Measurements from ENCODE around the gene TEFM. TPM values are rescaled to one million over a fixed set of nuclear protein-coding genes. Genes with fewer than 3 reads are reported as not detected.
A peak's percentile ranks its signal among the peaks of the same experiment; 100 is the strongest.

The TEFM gene, protein sequence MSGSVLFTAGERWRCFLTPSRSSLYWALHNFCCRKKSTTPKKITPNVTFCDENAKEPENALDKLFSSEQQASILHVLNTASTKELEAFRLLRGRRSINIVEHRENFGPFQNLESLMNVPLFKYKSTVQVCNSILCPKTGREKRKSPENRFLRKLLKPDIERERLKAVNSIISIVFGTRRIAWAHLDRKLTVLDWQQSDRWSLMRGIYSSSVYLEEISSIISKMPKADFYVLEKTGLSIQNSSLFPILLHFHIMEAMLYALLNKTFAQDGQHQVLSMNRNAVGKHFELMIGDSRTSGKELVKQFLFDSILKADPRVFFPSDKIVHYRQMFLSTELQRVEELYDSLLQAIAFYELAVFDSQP
- 9.9 and 10.9 TPM in 2 replicates for total RNA-seq (2021; fragmentation: NEBNext Ultra II Directional; extraction: Animal tissue kit (Norgen Biotek cat#: 25700))
- polyA plus RNA-seq (2011; rRNA removed) = 2.9 and 6.1 TPM in 2 replicates
- 6.5 TPM for polyA plus RNA-seq (2011; cell fraction: cytosol; rRNA removed)
- 1.5 TPM for polyA plus RNA-seq (2011; cell fraction: nucleus; rRNA removed)
- 9.3 to 16.4 TPM (median 11.3 TPM) in 4 replicates for polyA plus RNA-seq (2012, experiment 1 of 2)
- 1.4 TPM for polyA plus RNA-seq (2012, experiment 2 of 2)
- polyA plus RNA-seq (2013, experiment 1 of 2) = 15.9 TPM
- 14.2 TPM for polyA plus RNA-seq (2013, experiment 2 of 2)
- 4.7 and 5.8 TPM in 2 replicates for polyA minus RNA-seq (2011; rRNA and poly(A)+ RNA removed)
- polyA minus RNA-seq (2011; cell fraction: cytosol; rRNA and poly(A)+ RNA removed) = 4.5 TPM
- polyA minus RNA-seq (2011; cell fraction: nucleus; rRNA and poly(A)+ RNA removed) = 5.8 TPM
- long read RNA-seq, experiment 1, transcript TEFM-205 (4 exons, 1,891 nt) = major isoform, 5 of 14 reads
- long read RNA-seq, experiment 1, partial matches to known transcripts = 6 of 14 reads
- long read RNA-seq, experiment 1, other reads (novel, unspliced or antisense) = 3 of 14 reads
- long read RNA-seq, experiment 2, transcript TEFM-205 (4 exons, 1,891 nt) = major isoform, 22 of 28 reads
- long read RNA-seq, experiment 2, partial matches to known transcripts = 2 of 28 reads
- long read RNA-seq, experiment 2, other reads (novel, unspliced or antisense) = 2 of 28 reads

DNA sequence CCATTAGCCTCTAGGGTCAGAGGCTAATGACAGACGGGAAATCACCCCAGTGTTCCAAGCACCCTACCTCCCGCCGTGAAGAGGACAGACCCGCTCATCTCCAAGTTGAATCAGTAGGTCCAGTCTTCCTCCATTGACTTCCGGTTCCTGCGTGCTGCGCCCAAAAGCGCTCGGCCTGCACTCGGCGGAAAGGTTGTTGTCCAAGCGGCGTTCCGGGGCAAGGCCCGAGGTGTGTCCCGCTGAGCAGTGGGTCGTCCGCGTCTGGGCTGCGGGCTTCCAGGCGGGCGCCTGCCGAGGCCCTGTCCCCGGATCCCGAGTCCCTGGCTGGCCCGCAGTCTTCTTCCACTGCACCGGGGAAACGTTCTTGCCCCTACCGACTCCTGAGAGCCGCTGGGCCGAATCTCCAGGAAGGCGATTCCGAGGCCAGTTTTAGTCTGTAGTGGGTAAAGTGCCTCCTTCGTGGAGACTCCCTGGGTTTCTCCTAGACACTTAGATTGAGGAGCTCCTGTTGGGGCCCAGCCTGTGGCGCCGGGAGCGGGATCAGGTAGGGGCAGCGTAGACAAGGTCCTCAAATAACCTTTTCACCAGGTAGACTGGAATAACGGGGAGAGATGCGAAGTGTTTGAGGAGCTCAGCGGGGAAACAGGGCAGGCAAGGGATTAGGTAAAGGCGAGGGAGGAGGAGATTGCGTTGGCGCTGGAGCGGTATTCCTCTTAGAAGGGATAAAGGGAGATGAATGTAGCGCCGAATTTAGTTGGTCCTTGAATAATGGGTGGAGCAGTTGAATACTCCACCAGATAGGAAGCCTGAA, at the start of gene TEFM:
TEFM (minus strand) TSS at position 138 of the 811 bp plus-strand sequence; CDS start at position 98, 40 bp downstream.
- peak; percentile 75 for FAIRE-seq
- WGBS, 2 experiments (ENCODE audit: extremely low coverage in 1 of 2, insufficient coverage in 1 of 2, insufficient read length in 1 of 2, insufficient replicate concordance in 2 of 2, low coverage in 1 of 2, low lambda C conversion rate in 2 of 2, missing lambda C conversion rate in 1 of 2) = 3% methylated on average over 44 of the region's 47 CpGs; no CpG with 5 or more reads in 1 of the 2 experiments
- TF ChIP-seq POU5F1 (IDR thresholded peaks at IDR 0.05; ENCODE audit: low read depth, low read length) (0 out of 2 replicates have a peak, but pooled peaks have one; percentile 30), USF2 (IDR thresholded peaks at IDR 0.05; ENCODE audit: low read length) (peak; percentile 57), HDAC6 (IDR thresholded peaks at IDR 0.05; ENCODE audit: low read depth, low read length) (no peak), SIRT6 (IDR thresholded peaks at IDR 0.05; ENCODE audit: low read length) (no peak), SP1 (IDR thresholded peaks at IDR 0.05; ENCODE audit: low read depth, low read length) (peak; percentile 63; the same call in 1 of the 2 replicates)

More for the DNA sequence above, at the start of gene TEFM:
- Histone ChIP-seq H3K36me3 (ENCODE audit: control insufficient read depth in 2 of 4, insufficient read depth in 4 of 4, low read length in 3 of 4) (peaks cover 0 to 7% (median 0%) of the 10 kb centered on the region in 4 experiments; a peak in 1 of 8 replicates), H3K18ac (ENCODE audit: extremely low read depth, low read length) (peak within 1 kb of the TSS; percentile 96), H3K27me3 (replicated peaks in 1 of 4; ENCODE audit: control insufficient read depth in 3 of 4, extremely low read depth in 1 of 4, insufficient read depth in 3 of 4, low read length in 3 of 4) (no peaks in the 10 kb centered on the region), H3K27ac (ENCODE audit: low read depth, low read length) (peak within 1 kb of the TSS; percentile 73), H2BK15ac (ENCODE audit: low read length) (no peak within 1 kb of the TSS), H2BK20ac (ENCODE audit: low read length) (no peak within 1 kb of the TSS), H3K79me2 (ENCODE audit: control insufficient read depth in 1 of 2, insufficient read depth in 2 of 2, low read length in 2 of 2) (peaks cover 0 to 5% of the 10 kb centered on the region in 2 experiments; a peak in 2 of 4 replicates), H4K5ac (ENCODE audit: insufficient read length, low read depth, low read length) (peak within 1 kb of the TSS; percentile 79), H3K4ac (replicated peaks; ENCODE audit: insufficient read length, low read depth, low read length) (peak within 1 kb of the TSS; percentile 72), H2BK120ac (replicated peaks; ENCODE audit: low read depth, low read length) (no peak within 1 kb of the TSS), H3K4me1 (replicated peaks in 1 of 4; ENCODE audit: control insufficient read depth in 3 of 4, insufficient read depth in 4 of 4, low read length in 3 of 4) (no peaks in the 10 kb centered on the region; a peak in 1 of 7 replicates), H3K4me3 (ENCODE audit: extremely low read depth in 1 of 4, insufficient read depth in 2 of 4, low read depth in 3 of 4, low read length in 4 of 4) (peak within 1 kb of the TSS; percentile 93 to 97 (median 94)), H4K91ac (replicated peaks; ENCODE audit: insufficient read length, low read length) (peak within 1 kb of the TSS; percentile 85), H4K8ac (ENCODE audit: extremely low read depth, insufficient read depth, low read length) (peak within 1 kb of the TSS; percentile 62; the same call in 1 of the 2 replicates), H2AK5ac (ENCODE audit: low read depth, low read length) (no peak within 1 kb of the TSS), H3K56ac (replicated peaks; ENCODE audit: insufficient read length, low read depth, low read length) (peak within 1 kb of the TSS; percentile 47), H3K79me1 (ENCODE audit: low read depth, low read length) (no peaks in the 10 kb centered on the region), H2BK12ac (ENCODE audit: low read depth, low read length) (no peak within 1 kb of the TSS), H2BK5ac (ENCODE audit: low read depth, low read length) (peak within 1 kb of the TSS; percentile 69), H3K4me2 (ENCODE audit: insufficient read depth in 1 of 2, low read depth in 2 of 2, low read length in 2 of 2) (peak within 1 kb of the TSS; percentile 81 to 88), H3K9me3 (ENCODE audit: insufficient read depth in 2 of 2, low read depth in 1 of 2, low read length in 1 of 2) (no peaks in the 10 kb centered on the region), H4K20me1 (replicated peaks in 1 of 2; ENCODE audit: control insufficient read depth in 1 of 2, insufficient read depth in 2 of 2, low read length in 2 of 2) (no peaks in the 10 kb centered on the region), H2AFZ (ENCODE audit: low read length) (peak within 1 kb of the TSS; percentile 93), H3K23ac (ENCODE audit: insufficient read length) (no peak within 1 kb of the TSS), H3K14ac (ENCODE audit: insufficient read length) (no peak within 1 kb of the TSS), H3K9ac (replicated peaks in 1 of 4; ENCODE audit: extremely low read depth in 1 of 4, low read depth in 3 of 4, low read length in 3 of 4) (peak within 1 kb of the TSS; percentile 78 to 89 (median 78)), H3K23me2 (ENCODE audit: low read depth, low read length) (peaks cover 10% of the 10 kb centered on the region; the same call in 1 of the 2 replicates)
- CTCF ChIA-PET (ENCODE audit: partially characterized antibody) = interaction anchor here (1.0 kb wide), 1 partner anchor 9 kb away, joined by 3 read pairs; no protein-coding TSS in a partner anchor
- POLR2A ChIA-PET (ENCODE audit: partially characterized antibody) = interaction anchor here (0.6 to 1.6 kb wide), 8 partner anchors 9 to 79 kb away, joined by 3 to 9 read pairs (median 4); partner anchors contain the start of genes ATAD5 and RNF135
- peak; percentile 62 to 96 for DNase-seq (ENCODE audit: low read depth in 1 of 2, low spot score in 2 of 2)
